Fibroblast of skin of left quadriceps (primary cell): ENCODE results near the gene TIAM2.
"Not testable (repeated sequence)": the region's sequence is repeated elsewhere in the genome, so short reads cannot be mapped to it uniquely, and the experiment has no call there.

Source experiments
- DNase-seq, 2 experiments: peaks; one replicate each; pipeline ENCODE4 v3.0.0-alpha.2; 2013; ENCODE audit warnings: low read depth in 2 of 2

Gene TIAM2

DNA sequence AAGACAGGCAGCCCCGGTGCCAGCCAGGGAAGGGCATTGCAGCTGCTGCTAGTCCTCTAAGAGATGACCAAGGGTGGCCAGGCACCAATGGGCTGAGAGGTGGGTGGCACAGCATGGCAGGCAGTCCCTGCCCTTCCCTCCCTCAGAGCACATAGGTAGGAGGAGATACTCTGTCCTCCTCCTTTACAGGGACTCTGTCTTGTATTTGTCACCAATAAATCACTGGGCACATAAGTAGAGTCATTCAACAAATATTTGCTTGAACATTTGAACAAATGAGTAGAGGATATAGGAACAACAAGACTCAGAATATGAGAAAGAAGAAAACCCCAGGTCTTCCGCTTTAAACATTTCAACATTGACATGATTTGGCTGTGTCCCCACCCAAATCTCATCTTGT is 199.3 kb downstream of the TIAM2 start:
- DNase-seq: no peak

DNA sequence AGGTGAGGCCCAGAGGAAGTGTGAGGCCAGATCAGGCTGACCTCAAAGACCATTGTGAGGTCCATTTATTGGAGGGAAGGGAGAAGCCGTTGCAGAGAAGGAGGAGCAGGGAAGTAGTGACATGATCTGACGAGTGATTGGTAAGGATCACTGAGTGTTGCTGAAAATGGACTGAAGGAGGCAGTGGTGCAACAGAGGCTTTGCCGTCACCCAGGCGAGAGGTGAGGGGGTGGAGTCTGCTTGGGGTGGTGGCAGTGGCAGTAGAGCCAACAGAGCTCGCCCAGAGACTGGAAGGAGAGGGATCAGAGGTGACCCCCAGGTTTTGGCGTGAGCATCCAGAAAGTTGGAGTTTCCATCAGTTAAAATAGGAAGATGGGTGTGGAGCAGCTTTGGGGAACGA is 200.8 kb downstream of the TIAM2 start:
- DNase-seq: no peak

GRCh38 chr6:155196911-155197310 is 201.8 kb downstream of the TIAM2 start:
- no peak for DNase-seq

- DNase-seq: no peak
Measured at GRCh38 chr6:155197932-155198331, 202.8 kb downstream of the TIAM2 start.

DNA sequence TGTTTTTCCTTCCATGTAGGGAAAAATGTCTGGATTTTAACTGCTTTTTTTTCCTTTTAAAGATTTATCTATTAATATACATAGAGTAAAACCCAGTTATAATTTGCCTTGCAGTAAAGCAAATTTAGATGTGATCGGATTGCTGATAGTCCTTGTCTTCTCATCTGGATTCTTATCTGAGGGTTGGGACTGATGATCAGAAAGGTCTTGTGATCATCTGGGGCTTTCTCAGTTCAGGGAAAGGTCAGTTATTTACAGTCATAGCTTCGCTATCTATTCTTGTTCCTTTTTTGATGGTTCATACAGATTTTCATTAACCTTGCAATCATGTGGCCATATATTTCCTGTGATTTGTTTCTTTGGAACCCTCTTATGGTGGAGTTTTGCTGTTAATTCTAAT is 204.9 kb downstream of the TIAM2 start:
- DNase-seq: no peak

DNA sequence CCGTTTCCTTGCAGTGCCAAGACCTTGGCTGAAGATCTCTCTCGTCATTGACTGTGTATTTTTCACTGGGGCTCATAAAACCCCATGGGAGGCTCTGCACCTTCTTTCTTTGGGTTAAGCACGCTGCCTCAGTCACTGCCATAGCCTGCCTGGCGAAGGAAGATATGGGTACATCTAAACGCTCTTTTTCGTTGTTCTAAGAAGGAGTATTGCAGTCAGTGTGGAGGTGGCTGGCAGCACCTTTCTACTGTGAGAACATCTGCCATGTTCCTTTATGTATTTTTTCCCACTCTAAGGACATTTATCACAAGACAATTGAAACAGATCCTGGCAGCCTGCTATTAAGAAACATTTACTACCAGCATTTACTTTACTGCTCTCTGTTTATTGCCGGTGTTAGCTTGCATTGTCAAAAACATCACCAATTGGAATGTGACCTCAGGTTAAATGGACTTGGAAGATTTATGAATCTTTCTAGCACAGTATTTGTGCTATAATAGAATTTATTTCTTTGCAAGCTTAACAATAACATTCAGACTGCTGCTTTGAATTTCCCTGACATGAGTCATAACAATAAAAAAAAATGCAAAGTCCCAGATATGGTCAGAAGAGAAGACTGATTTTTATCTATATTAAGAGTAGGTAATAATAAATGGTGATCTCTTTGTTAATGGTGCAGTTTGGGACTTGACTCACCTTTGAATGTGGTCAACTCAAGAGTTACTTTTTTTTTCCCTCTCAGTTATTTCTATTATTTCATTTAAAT is 206.5 kb downstream of the TIAM2 start:
- peak; percentile 87 to 89 for DNase-seq

- no peak for DNase-seq
Measured at GRCh38 chr6:155207223-155207622, 212.1 kb downstream of the TIAM2 start.

GRCh38 chr6:155212106-155212505 is 217.0 kb downstream of the TIAM2 start:
- no peak for DNase-seq

DNA sequence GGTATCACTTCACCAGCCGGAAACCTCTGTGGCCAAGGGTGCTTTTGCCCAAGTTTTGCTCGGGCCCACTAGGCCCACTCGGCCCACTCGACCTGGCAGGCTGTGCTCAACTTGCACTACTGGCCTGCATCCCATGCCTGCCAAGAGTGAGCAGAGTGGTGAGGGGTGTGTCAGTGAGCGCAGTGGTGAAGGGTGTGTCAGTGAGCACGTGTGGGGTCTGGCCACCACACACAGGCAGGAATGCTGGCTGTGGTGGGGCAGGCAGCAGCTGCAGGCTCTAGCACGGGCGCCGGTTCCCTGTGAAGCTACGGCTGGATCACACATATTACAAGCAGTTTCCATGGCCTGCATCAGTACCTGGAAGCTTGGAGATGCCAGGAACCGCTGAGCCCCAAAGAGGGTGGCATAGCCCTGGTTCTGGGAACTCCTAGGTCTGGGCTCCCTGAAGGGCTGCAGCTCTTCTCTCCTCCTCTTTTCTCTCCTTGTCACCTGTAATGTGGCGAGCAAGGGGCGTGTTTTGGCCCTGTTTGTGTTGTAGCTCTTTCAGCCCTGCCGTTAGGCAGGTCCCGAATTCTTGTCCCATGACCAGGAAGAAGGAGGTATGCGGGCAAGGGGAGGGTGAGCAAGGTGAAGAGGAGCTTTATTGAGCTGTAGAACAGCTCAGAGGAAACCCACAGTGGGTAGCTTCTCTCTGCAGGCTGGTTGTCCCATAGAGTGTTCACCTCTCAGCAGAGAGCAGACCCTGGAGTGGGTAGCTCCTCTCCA is 217.7 kb downstream of the TIAM2 start:
- no peak for DNase-seq

- no peak for DNase-seq
Measured at GRCh38 chr6:155213611-155214372, 218.7 kb downstream of the TIAM2 start.

DNA sequence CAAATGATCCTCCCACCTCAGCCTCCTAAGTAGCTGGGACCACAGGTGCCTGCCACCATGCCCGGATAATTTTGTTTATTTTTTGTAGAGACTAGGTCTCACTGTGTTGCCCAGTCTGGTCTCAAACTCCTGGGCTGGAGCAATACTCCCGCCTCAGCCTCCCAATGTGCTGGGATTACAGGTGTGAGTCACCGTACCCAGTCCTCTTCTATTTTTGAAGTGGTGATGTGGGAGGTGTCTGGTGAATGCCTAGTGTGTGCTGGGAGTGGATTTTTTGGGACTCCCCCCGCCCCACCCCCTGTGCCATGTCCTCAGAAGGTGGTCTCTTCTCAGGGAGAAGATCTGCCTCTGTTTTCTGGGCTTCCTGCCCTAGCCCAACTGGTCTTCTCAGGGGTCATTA is 220.8 kb downstream of the TIAM2 start:
- DNase-seq: no peak

DNA sequence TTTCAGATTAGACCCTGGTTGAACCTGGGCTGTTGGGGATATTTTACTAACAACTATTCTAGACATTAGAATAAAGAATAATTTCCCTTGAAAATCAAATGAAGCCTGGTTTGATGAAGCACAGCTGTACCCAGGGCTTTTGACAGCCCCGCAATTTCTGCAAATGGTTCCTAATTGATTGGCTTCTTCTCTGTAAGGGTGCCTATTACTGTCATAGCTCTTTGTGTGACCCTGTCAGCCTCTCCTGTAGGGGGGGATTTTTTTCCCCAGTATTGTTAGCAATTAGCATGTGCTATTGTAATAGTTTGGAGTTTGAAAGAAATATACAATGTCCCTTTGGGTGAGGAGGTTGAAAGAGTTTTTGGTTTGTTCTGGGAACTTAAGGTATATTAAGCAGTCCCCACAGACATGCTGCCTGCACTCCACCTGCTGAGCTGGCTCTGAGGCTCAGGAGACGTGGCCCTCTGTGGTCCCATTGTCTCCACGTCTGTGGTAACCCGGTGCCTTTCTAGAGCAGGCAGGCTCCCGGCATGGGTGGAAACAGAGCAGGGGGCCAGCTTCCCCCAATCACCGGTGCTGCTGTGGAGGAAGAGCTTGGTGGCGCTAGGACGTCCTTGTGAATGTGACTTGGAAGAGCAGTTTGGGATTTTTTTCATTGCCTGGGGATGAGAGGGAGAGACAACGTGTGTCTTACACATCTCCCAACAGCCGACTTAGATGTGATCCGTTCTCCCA is 221.4 kb downstream of the TIAM2 start:
- no peak for DNase-seq

DNA sequence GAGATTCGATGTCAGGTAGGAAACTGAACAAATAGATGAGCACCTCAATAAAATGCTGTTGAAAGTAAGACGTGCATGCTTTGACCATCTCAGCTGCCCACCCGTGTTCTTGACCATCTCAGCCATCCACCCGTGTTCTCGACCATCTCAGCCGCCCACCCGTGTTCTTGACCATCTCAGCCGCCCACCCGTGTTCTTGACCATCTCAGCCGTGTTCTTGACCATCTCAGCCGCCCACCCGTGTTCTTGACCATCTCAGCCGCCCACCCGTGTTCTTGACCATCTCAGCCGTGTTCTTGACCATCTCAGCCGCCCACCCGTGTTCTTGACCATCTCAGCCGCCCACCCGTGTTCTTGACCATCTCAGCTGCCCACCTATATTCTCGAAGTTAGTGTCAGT is 223.6 kb downstream of the TIAM2 start:
- not testable (repeated sequence) for DNase-seq

GRCh38 chr6:155219299-155219698 is 224.2 kb downstream of the TIAM2 start:
- DNase-seq: no peak

DNA sequence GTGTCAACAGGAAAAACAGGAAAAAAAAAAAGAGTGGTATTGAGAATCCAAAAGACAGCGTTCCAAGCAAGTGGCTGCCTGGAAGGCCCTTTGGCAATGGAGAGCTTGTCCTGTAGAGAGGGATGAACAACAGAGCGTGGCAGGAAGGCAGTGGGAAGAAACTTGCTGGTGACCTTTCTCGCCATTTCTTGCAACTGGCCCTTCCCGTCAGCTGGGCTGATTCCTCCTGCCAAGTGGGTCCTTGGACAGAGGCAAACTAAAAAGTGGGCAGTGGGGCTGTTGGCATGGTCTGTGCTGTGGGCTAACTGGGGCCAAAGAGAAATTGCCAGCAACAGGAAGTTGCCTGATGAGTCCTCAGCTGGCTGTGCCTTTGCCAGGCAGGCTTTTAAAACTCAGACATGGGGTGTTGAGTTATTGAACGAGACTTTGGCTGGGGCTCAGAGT is 224.8 kb downstream of the TIAM2 start:
- DNase-seq: no peak

DNA sequence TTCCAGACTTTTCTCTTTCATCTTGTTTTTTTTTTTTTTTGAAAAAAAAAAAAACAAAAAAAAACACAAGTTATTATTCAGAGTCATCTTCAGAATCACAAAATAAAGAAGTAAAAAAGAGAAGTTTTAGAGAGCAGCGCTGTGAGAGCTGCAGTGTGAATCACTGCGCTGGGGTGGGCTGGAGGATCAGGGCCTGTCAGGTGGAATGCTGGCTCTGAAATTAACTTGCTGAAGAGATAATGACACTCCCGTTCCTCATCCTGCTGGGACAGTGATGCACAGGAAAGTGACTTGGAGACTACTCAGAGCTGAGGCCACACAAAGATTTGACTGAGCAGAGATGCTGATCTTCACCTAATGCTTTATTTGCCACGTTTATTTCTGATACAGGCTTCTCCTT is 226.0 kb downstream of the TIAM2 start:
- no peak for DNase-seq

DNA sequence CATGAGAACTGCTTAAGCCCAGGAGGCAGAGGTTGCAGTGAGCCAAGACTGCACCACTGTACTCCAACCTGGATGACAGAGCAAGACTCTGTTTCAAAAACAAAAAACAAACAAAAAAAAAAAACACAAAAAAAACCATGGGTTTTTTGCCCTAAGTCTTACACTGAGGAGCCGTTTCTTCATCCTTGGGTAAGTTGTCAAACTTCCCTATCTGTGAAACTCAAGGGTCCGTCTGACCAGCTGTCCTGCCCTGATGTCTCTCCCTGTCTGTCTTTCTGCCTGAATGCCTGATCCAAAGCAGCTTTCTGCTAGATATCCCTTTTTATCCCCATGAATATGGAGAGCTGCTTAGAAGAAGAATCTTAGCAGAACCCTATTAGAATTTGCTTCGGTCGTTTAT is 227.4 kb downstream of the TIAM2 start:
- no peak for DNase-seq

- peak; percentile 62 to 63 for DNase-seq
Measured at GRCh38 chr6:155223646-155224451, 228.7 kb downstream of the TIAM2 start.

- DNase-seq: no peak
Measured at GRCh38 chr6:155224618-155225017, 229.5 kb downstream of the TIAM2 start.

GRCh38 chr6:155227046-155227445 is 231.9 kb downstream of the TIAM2 start:
- no peak for DNase-seq
